ENCODE results near the gene TMEM272.
"Not testable (repeated sequence)": the region's sequence is repeated elsewhere in the genome, so short reads cannot be mapped to it uniquely, and the experiment has no call there.

TMEM272 gene

DNA sequence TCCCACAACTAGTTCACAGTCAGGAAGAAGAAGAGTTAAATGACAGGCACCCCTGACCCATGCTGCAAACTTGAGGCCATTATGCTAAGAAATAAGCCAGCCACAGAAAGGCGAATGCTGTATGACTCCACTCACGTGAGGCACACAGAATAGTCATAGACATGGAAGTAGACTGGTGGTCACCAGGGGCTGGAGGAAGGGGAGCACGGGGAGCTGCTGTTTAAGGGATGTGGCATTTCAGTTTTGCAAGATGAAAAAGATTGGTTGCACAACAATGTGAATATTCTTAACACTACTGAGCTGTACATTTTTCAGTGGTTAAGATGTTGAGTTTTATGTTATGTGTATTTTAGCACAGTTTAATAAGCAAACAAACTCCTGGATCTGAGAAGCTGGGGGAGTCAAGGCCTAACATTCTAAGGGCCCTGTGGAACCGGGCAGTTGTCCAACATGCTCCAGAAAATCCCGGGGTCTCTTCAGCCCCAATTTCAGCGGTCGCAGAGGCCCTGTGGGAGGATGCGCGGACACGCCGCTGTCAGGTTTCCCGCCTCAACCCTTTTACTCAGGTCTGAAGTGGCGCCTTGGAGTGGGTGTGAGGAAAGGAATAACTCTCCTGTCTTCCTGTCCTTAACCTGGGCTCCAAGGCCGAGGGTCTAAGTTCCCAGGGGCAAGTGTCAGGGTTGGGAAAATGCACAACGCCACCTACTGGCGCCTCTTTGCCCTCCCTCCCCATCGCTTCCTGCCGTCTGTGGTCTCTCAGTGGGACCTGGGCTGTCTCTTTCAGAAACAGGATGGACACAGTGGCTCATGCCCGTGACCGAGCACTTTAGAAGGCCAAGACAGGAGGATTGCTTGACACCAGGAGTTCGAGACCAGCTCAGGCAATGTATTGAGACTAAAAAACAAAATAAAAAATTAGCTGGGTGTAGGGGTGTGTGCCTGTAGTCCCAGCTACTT lies 4.4 kb upstream of the TMEM272 start:
- DNase-seq, result no peak

DNA sequence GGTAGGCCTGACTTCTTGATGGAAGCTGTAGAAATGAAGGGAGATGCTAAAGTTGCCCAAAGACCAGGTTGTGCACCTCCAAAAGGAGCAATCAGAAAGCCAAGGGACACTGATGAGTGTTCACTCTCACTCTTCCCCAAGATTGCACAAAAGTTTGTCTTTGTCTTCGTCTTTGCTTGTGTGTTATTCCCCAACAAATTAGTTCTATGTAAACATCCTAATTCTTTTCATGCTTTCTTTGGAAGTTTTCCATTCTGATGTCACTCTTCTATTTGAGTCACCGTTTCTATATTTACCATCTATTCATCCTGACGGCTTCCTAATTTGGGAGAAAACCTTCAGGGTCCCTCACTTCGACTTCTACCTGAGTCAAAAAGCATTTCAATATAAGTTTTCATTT lies 3.7 kb upstream of the TMEM272 start:
- DNase-seq, result no peak

DNA sequence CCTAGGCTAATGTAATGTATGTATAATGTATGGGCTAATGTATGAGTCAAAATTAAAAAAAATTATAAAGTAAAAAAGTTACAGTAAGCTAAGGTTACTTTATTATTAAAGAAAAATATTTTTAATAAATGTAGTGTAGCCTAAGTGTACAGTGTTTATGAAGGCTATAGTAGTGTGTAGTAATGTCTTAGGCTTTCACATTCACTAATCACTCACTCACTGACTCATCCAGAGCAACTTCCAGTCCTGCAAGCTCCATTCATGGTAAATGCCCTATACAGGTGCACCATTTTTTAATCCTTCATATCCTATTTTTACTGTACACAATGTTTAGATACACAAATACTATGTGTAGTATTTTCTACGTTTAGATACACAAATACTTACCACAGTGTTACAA lies 1.8 kb upstream of the TMEM272 start:
- no peak for DNase-seq

DNA sequence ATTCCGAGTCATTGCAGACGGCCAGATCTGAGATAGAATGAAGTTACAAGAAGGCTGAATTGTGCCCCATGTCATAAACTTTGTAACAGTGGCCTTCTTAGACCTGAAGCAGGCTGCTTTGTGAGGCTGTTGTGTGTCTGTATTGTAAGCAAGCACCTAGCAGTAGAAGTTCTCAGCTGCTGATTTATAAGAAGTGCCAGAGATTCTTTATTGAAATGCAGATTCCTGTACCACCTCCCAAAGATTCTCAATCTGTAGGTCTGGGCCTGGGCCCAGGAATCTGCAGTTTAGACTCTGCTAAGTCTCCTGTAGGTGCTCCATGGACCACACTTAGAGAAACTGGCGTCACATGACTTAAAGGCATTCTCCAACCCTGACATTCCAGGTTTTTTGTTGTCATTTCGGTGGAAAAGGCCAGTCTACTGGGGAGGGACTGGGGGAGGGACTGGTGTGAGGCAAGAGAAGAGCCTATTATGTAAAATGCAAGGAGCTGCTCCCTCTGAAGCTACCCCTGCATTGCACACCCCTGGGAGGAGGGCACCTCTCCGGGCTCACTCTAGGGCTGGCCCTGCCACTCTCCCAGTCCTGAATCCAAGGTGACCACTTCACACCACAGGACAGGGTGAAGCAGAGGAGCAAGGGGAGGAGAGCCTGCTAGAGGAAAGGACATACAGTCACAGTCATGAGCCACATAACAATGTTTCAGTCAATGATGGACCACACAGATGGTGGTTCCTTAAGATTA lies 769 bp upstream of the TMEM272 start:
- DNase-seq, result no peak

DNA sequence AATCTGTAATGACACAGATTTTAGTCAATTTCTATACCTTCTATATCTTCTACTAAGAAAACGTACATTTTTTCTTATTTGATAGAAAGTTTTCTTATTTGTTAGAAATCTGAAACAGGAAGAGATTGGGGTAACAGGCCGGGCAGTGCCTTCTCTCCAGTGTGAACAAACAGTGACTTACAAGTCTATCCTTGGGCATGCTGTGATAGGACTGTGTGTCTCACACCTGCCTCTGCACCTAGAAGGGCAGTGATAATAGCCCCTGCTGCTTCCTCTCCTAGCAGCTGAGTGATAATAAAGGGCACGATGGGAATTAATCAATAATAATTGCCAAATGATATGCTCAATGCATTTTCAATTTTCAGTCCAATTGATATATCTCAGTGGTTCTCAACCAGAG lies 1.4 kb downstream of the TMEM272 start:
- no peak for DNase-seq

DNA sequence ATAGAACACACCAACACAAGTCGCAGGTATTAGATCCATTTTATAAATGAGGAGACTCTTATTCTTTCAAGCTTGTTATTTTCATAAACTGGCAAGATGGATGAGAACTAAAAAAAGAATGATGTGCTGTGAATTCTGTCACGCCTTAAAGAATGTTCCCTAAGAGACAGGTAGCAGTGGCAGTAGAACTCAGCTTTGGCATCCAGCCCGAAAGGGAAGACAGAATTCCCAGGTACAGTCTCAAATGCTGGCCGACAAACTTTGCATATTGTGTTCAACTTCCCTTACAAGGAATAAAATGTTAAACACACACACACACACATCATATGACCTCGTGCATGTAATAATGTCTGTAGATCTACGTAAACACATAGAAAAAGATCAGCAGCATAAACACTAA lies 3.2 kb downstream of the TMEM272 start:
- no peak for DNase-seq

DNA sequence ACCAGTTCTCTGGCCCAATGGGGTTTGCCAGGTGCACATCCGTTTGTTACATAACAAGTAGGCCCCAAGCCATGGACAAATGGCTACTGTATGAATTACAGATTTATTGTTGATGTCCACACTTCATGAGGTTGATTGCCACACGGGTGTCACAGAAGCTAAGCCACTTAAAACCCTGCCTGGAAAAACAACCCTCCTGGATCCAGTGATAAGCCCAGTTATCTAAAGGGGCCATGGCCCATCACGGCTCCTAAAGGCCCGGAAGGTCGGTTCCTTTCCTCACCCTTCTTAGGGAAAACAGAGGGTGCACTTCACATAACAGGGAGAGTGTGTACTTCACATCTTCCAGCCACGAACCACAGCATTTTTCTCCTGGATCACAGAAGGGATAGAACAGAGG lies 4.1 kb downstream of the TMEM272 start:
- DNase-seq, result no peak

DNA sequence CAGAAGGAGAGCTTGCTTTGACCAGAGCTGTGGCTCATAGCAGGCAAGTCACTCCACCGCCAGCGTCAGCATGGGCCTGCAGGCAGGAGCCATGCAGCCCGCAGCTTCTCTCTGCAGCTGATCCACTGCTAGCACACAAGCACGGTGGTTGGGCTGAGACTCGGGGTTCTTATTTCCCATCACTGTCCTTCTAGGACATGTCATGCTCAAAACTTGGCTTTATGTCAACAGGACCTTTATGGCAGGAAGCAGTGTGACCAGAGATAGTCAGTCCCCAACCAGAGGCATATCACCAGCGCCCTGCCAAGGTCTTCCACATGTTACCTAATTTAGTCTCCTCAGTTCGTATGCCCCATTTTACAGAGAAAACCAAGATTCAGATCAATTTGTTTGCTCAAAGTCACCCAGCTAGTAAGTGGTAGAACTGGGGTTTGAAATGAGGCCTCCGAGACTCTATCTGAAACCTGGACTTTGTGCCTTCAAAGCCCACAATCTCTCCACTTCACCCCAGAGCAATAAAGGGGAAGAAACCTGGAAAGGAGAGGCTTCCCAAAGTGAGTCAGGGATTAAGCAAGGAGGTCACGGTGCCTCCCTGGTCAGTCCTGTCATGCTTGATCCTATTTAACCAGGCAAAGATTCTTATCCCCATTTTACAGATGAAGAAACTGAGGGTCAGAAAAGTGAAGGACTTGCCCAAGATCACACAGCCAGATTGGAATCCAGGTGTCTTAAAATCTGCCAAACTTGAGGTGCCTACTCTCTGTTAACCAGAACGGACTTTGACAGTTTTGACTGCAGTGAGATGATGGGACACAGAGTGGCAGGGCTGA lies 5.1 kb downstream of the TMEM272 start:
- no peak for DNase-seq

DNA sequence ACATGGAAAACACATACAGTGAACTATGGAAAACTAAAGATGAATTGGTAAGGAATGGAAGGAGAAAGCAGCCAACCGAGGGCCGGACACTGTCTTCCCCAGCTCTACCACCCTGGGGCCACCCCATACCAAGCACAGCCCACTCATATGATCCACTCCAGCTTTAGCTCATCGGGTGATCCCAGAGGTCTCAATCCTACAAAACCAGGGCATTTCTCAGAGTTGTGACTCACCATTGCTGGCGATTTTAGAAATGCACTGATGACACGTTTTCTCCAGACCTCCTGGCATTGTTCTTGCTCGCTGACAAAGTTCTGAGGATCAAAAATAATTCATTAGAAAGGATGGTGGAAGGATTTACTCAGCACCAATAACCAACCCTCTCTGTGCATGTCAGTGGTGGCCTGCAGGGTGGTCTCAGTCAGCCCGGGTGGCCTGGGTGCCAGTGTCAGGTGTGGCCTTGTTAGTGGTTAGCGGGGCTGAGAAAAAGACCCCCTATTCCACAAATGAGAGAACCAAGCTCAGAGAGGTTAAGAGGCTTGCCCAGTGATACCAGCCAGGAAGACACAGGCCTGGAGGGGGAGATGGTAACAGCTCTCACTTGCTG lies 6.6 kb downstream of the TMEM272 start:
- DNase-seq, result no peak

DNA sequence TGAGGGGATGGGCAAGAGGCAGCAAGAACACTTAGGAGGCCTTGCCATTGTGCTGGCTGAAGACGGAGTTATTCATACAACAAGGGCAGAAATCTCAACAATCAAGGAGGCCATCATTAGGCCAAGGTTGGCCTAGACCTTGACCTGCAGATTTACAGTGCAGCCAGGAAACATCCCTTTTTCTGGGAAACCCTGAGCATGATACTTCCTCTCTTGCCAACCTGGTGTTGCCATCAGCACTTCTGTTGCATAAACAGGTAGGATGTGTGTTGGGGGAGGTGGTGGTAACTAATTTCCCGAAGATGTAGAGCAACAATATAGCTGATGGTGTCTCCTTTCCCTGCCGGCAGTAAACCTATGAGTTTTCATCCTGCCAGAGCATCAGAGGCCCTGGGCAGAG lies 8.0 kb downstream of the TMEM272 start:
- DNase-seq, result no peak

DNA sequence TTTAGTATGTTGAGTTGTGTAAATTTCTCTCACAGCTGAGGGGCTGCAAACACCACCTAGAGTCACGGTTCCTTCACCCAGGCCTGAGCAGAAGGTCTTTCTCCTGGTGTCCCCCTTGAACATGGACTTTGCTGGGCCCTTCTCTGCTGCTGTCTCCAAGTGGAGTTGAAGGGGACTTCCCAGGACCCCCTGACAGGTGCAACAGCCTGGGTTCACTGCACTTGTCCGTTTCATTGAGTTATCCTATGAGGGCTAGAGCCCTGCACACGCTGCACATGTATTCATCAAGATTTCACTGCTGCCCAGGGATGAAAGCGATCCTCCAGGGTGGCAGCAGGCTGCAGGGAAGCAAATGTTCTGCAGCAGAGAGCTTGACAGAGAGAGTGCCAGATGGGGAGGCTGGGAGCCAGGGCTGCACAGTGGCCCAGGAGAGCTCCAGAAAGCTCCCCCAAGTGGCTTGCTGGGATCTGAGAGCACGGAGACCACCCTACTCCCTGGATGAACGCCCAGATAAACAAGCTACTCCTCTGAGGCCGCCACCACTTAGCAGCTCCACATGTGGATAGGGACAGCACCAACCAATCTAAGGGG lies 10.3 kb downstream of the TMEM272 start:
- DNase-seq, result no peak

DNA sequence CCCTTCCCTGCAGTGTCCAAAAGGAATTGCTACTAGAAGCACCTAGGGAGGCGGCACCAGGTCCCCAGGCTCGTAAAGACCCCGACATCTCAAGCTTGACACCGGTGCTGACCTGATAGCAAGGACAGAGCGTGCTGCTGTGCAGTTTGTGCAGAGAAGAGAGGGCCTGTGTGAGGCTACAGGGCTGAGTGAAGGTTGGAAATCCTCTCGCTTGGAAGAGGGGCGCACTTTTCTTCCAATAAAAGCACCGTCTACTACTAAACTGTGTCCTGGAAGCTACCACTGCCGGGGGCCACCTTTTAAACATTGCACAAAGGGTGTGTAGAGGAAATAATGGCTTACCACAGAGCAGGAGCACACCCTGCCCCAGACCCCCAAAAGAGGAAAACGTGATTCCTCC lies 11.0 kb downstream of the TMEM272 start:
- no peak for DNase-seq

DNA sequence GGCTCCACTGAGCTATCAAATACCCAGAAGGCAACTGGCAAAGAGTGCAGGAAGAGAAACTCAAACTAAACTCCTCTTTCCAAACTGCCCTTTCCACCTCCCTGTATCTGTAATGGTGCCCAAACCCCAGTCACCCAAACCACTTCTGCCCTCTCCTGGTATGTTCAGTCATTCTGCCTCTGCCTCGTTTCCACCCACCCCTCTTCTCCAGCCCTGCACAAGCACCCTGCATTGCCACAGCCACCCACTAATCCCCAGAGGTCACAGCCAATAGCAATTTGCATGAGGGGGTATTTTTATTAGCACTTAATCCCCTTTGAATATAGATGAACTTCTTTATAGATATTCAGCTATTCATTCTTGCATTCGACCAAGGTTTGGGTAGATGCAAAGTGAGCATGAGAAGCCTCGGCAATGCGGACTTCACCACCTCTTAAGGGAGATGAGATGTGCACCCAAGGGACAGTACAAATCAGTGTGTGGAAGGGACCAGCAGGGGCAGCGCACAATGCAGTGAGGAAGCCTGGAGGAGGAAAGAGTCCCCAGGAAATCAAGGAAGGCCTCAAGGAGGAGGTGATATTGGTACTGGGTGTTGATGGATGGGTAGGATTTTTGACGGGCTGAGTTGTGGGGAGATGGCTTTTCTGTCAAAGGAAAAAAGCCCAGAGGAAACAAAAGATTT lies 12.4 kb downstream of the TMEM272 start:
- DNase-seq, result peak in 2 of 4 experiments; percentile 17

DNA sequence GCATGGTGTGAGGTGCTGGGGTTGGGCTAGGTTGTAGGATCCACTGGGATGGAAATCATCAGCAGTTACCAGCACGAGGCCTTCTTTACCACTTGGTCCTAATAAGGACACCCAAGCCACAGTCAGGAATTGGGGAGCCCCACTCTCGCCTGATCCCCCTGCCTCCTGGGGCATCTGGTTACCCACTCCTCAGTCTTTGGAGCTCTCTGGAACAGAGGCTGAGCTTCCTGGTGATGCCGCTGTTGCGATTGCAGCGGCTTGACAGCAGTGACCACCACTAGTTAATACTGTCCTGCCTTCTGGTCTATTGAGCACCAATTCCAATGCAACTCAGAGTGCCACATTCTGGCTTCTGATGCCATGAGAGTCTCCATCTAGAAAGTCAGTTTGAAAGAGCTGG lies 13.5 kb downstream of the TMEM272 start:
- no peak for DNase-seq

DNA sequence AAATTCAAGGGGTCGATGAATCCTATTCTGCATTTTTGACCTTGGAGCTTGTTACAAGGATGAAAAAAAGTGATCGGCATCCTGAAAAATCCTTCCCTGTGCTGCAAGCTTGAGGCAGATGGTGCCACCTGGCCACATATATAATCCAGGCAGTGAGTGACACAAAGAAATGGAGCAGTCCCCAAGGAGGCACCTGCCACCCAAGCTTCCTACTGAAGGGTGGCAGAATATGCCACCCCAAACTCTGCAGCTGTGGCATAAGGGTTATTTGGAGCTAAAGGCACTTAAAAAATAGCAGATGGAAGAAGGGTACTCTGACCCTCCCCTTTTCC lies 15.4 kb downstream of the TMEM272 start:
- no peak for DNase-seq

DNA sequence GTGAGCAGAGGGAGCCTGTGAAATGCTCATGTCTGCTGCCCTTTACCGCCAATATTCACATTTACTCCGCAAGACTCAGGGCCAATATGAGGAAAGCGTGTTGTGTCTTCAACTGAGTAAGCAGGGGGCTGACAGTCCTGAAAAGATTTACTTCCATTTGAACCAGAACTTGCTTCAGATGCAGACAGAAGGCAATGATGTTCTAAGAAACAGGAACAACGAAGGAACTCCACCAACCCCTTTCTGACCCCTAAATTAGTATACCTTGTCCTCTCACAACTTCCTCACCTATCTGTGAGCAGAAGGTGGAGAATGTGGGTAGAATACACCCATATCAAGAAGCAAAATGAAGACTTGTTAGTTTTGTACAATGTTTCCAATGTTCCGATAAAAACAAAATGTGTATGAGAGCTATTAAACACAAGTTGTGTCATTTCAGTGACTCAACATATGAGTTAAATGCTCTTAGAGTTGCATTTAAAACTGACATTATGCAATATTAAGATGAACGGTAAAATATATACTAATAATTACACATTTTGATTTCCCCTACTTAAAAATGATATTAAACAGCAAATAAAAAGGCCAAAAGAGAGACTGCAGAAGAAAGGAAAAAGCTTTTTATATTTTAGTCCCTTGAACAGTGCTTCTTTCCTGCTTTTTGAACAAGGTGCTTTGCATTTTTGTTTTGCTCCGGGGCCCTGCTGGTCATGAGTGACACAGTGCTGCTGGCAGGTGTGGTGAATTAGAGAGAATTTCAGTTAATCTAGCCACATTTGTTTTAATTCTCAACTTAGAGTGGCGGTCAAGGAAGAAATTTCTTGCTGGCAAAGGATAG lies 16.0 kb downstream of the TMEM272 start:
- DNase-seq, result no peak

DNA sequence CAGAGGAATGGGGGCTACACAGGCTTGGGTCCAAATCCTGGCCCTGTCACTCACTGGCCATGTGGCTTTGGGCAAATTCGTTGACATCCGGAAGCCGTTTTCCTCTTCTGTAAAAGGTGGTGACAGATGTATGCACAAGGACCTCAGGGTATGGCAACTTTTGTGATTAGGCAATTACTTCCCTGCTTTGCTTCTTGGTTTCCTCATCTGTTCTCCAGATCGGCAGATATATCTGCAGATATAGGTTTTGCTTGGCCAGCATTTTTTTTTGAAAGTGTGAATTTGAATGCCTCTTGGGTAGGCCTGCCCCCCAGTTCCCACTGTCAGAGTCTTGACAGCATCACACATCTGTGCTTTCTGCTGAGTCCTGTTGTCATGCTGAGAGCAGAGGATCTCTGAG lies 17.7 kb downstream of the TMEM272 start:
- no peak for DNase-seq

DNA sequence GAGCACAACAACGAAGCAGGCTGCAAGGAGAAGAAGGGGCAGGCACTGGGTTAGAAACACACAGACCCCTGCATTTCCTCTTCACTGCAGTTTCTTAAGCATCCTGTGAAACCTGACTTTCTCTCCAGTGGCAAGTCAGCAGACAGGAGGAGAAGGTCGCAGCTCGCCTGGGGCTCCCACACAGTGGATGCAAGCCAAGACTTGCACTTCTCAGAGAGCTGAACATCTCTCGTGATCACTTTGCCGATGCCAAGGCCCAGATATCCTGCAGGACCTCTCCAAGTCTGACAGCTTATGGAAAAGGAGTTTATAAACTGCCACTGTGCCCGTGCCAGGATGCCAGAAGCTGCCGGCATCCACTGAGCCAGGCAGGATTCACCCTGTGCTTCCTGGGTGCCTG lies 18.4 kb downstream of the TMEM272 start:
- no peak for DNase-seq

DNA sequence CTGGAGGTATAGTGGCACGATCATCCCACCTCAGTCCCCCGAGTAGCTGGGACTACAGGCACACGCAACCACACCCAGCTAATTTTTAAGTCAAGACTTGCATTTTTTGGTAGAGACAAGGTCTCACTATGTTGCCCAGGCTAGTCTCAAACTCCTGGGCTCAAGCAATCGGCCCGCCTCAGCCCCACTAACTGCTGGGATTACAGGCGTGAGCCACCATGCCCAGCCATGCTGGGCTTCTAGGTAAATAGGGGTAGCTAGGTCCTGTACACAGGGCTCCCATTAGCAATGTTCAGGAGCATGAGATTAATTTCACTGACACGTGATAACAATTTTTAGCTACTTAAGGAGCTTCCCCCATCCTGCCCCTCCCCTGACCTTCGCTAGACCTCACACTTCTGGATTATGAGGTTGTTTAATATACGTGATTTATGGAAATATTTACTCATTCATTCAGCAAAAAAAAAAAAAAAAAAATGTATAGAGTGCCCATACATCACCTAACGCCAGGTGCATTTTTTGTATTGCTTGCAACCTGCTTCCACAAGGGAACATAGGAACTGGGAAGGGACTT lies 19.2 kb downstream of the TMEM272 start:
- DNase-seq, result no peak

DNA sequence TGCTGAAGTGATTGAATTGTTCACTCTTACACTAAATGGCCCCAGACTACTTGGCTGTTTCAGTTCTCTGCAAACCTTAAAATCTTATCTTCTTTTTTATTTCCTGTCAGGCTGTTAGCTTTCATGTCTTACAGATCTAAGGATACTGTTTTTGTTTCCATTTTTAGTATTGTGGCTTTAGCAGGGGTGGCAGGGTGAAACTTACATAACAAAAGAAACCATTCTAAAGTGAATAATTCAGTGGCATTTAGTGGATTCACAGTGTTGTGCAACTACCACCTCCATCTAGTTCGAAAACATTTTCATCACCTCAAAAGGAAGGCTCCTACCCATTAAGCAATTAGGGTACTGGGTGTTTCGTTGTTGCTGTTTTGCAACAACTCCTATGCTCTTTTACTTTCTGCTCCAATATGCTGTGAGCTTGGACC lies 19.8 kb downstream of the TMEM272 start:
- DNase-seq, result no peak

DNA sequence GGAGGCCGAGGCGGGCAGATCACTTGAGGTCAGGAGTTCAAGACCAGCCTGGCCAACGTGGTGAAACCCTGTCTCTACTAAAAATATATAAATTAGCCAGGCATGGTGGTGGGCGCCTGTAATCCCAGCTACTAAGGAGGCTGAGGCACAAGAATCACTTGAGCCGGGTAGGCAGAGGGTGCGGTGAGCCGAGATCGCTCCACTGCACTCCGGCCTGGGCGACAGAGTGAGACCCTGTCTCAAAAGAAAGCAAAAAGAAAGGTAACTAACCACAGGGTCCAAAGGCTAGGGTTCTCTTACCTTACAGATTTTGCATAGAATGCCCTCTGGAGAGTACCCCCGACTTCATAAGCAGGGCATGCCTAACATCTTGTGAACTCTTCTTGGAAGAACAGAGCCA lies 20.3 kb downstream of the TMEM272 start:
- not testable (repeated sequence) for DNase-seq

Data from activated CD4-positive, CD25-positive, alpha-beta regulatory T cell (primary cell).